ENCODE results near the gene PSMA4. TPM values are rescaled to one million over a fixed set of nuclear protein-coding genes. Genes with fewer than 3 reads are reported as not detected.
"Not testable (repeated sequence)": the region's sequence is repeated elsewhere in the genome, so short reads cannot be mapped to it uniquely, and the experiment has no call there.

PSMA4 gene
- total and polyA plus RNA-seq, 4 donors: 92.7 to 244 (median 161) TPM

- DNase-seq: no peak
- no peak overlapping the region for H3K4me3 ChIP-seq
- no peak overlapping the region for H3K27ac ChIP-seq (ENCODE audit: low read depth in 1 of 2, low read length in 1 of 2)
- H3K4me1 ChIP-seq (ENCODE audit: control insufficient read depth in 5 of 5, insufficient read depth in 5 of 5, low read length in 5 of 5): peaks cover 0 to 8% (median 0%) of the 10 kb centered on the region in 5 donors
- no peak overlapping the region for H3K9ac ChIP-seq (ENCODE audit: insufficient read depth in 1 of 2, low read length in 2 of 2)
- ATAC-seq (ENCODE audit: insufficient read depth, low FRiP score): no peak
- WGBS, 2 donors: 44 to 48% methylated on average over 6 of the region's 6 CpGs
- no peaks in the 10 kb centered on the region for H3K36me3 ChIP-seq (ENCODE audit: control insufficient read depth in 4 of 4, insufficient read depth in 4 of 4, low read length in 4 of 4)
- no peaks in the 10 kb centered on the region for H3K27me3 ChIP-seq (ENCODE audit: control insufficient read depth in 3 of 3, insufficient read depth in 3 of 3, low read length in 2 of 3)
- H3K9me3 ChIP-seq (ENCODE audit: control insufficient read depth in 4 of 4, insufficient read depth in 3 of 4, low read length in 3 of 4): no peaks in the 10 kb centered on the region
- TF ChIP-seq CTCF (IDR thresholded peaks at IDR 0.05; ENCODE audit: control extremely low read depth, extremely low read depth): no peak
These were observed 32.0 kb upstream of the PSMA4 start for GRCh38 chr15:78508272-78508671.

- no peaks in the 10 kb centered on the region for H3K9me3 ChIP-seq (ENCODE audit: control insufficient read depth in 4 of 4, insufficient read depth in 3 of 4, low read length in 3 of 4)
- 72% methylated on average over 6 of the region's 6 CpGs for WGBS, 2 donors
- H3K27me3 ChIP-seq (ENCODE audit: control insufficient read depth in 3 of 3, insufficient read depth in 3 of 3, low read length in 2 of 3): no peaks in the 10 kb centered on the region
- ATAC-seq (ENCODE audit: insufficient read depth, low FRiP score): no peak
- no peak overlapping the region for H3K9ac ChIP-seq (ENCODE audit: insufficient read depth in 1 of 2, low read length in 2 of 2)
- TF ChIP-seq CTCF (IDR thresholded peaks at IDR 0.05; ENCODE audit: control extremely low read depth, extremely low read depth): no peak
- H3K4me3 ChIP-seq: no peak overlapping the region
- no peak for DNase-seq
- no peak overlapping the region for H3K27ac ChIP-seq (ENCODE audit: low read depth in 1 of 2, low read length in 1 of 2)
- H3K4me1 ChIP-seq (ENCODE audit: control insufficient read depth in 5 of 5, insufficient read depth in 5 of 5, low read length in 5 of 5): peaks cover 0 to 8% (median 0%) of the 10 kb centered on the region in 5 donors
- no peaks in the 10 kb centered on the region for H3K36me3 ChIP-seq (ENCODE audit: control insufficient read depth in 4 of 4, insufficient read depth in 4 of 4, low read length in 4 of 4)
These were observed 30.4 kb upstream of the PSMA4 start for GRCh38 chr15:78509726-78510312.

- 90 to 98% methylated on average over 2 of the region's 3 CpGs for WGBS, 2 donors
- not testable (repeated sequence) for H3K27me3 ChIP-seq (ENCODE audit: control insufficient read depth in 3 of 3, insufficient read depth in 3 of 3, low read length in 2 of 3); DNase-seq; H3K9me3 ChIP-seq (ENCODE audit: control insufficient read depth in 4 of 4, insufficient read depth in 3 of 4, low read length in 3 of 4); ATAC-seq (ENCODE audit: insufficient read depth, low FRiP score); H3K27ac ChIP-seq (ENCODE audit: low read depth in 1 of 2, low read length in 1 of 2); H3K4me1 ChIP-seq (ENCODE audit: control insufficient read depth in 5 of 5, insufficient read depth in 5 of 5, low read length in 5 of 5); H3K4me3 ChIP-seq; H3K9ac ChIP-seq (ENCODE audit: insufficient read depth in 1 of 2, low read length in 2 of 2); H3K36me3 ChIP-seq (ENCODE audit: control insufficient read depth in 4 of 4, insufficient read depth in 4 of 4, low read length in 4 of 4)
These were observed 20.2 kb upstream of the PSMA4 start for GRCh38 chr15:78520035-78520434.

GRCh38 chr15:78524230-78524629, 16.0 kb upstream of the PSMA4 start:
- DNase-seq (no peak), ATAC-seq (ENCODE audit: insufficient read depth, low FRiP score) (no peak)
- WGBS, 2 donors: 93 to 94% methylated on average over 5 of the region's 5 CpGs
- H3K4me1 ChIP-seq (ENCODE audit: control insufficient read depth in 5 of 5, insufficient read depth in 5 of 5, low read length in 5 of 5): no peaks in the 10 kb centered on the region
- TF ChIP-seq CTCF (IDR thresholded peaks at IDR 0.05; ENCODE audit: control extremely low read depth, extremely low read depth): no peak
- H3K27me3 ChIP-seq (ENCODE audit: control insufficient read depth in 3 of 3, insufficient read depth in 3 of 3, low read length in 2 of 3): no peaks in the 10 kb centered on the region
- no peak overlapping the region for H3K27ac ChIP-seq (ENCODE audit: low read depth in 1 of 2, low read length in 1 of 2)
- H3K9me3 ChIP-seq (ENCODE audit: control insufficient read depth in 4 of 4, insufficient read depth in 3 of 4, low read length in 3 of 4): no peaks in the 10 kb centered on the region
- H3K9ac ChIP-seq (ENCODE audit: insufficient read depth in 1 of 2, low read length in 2 of 2): no peak overlapping the region
- no peaks in the 10 kb centered on the region for H3K36me3 ChIP-seq (ENCODE audit: control insufficient read depth in 4 of 4, insufficient read depth in 4 of 4, low read length in 4 of 4)
- no peak overlapping the region for H3K4me3 ChIP-seq
